RWPE1 (cell line): ENCODE measurements around the gene DDX41.
A peak's percentile ranks its signal among the peaks of the same experiment; 100 is the strongest.

ENCODE experiments used
- CTCF ChIA-PET: fragments of 350-600 bp; sonication (Branson Sonifier 250); formaldehyde crosslinking; extraction: SDS; loops from one replicate; lab custom pipeline; 2021; lab: Yijun Ruan, JAX
- POLR2A ChIA-PET: fragments of 400-600 bp; formaldehyde crosslinking; extraction: SDS; loops from one replicate; lab custom pipeline; 2020; ENCODE audit warnings: antibody characterized with exemption; ENCODE audit not compliant: low non-redundant PET; lab: Yijun Ruan, JAX
- DNase-seq: peaks from one replicate; pipeline ENCODE4 v3.0.0; 2012; ENCODE audit warnings: low spot score
- H3K27ac ChIP-seq: fragments of 450-650 bp; 2 replicates; pipeline ENCODE4 v1.5.1; 2017
- TF ChIP-seq, protein P1 (sequence below): fragments of 450-650 bp; conservative IDR thresholded peaks from 2 replicates; pipeline ENCODE4 v1.5.1; 2017; ENCODE audit warnings: low read depth, mild to moderate bottlenecking

Gene DDX41

DNA sequence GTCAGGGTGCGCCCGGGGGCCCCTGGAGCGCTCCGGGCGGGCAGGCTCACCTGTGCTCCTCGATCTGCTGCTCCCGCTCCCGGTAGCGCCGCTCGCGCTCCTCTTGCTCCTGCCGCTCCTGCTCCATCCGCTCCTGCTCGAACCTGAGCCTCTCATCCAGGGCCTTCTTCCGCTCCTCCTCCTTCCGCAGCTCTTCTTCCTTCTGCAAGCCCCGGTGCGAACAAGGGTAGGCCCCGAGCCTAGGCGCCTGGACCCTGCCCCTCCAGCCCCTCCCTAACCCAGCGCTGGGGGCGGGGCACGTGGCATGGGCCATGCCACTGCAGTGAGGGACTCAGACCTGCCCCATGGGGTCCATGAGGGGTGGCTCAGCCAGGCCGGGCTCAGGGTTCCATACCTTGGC, 49.9 kb downstream of the DDX41 start:
- DNase-seq, result no peak
- ChIA-PET POLR2A (no interaction called here), CTCF (interaction anchor here (1.9 kb wide), 1 partner anchor 10 kb away, joined by 5 read pairs; no protein-coding TSS in a partner anchor)
- H3K27ac ChIP-seq, result no peak overlapping the region; the same call in 1 of the 2 replicates
- TF ChIP-seq, protein P1, sequence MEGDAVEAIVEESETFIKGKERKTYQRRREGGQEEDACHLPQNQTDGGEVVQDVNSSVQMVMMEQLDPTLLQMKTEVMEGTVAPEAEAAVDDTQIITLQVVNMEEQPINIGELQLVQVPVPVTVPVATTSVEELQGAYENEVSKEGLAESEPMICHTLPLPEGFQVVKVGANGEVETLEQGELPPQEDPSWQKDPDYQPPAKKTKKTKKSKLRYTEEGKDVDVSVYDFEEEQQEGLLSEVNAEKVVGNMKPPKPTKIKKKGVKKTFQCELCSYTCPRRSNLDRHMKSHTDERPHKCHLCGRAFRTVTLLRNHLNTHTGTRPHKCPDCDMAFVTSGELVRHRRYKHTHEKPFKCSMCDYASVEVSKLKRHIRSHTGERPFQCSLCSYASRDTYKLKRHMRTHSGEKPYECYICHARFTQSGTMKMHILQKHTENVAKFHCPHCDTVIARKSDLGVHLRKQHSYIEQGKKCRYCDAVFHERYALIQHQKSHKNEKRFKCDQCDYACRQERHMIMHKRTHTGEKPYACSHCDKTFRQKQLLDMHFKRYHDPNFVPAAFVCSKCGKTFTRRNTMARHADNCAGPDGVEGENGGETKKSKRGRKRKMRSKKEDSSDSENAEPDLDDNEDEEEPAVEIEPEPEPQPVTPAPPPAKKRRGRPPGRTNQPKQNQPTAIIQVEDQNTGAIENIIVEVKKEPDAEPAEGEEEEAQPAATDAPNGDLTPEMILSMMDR, result no peak

DNA sequence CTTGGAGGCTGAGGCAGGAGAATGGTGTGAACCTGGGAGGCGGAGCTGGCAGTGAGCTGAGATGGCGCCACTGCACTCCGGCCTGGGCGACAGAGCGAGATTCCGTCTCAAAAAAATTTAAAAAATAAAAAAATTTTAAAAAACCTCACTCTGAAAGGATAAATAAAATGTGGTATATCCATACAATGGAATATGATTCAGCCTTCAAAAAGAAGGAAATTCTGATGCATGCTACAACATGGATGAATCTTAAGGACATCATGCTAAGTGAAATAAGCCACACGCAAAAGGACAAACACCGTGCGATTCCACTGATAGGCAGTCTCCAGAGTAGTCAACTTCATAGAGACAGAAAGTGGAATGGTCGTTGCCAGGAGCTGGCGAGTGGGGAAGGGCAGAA, 51.7 kb downstream of the DDX41 start:
- CTCF ChIA-PET, result interaction anchor here (0.9 to 1.9 kb wide), 3 partner anchors 8 to 61 kb away, joined by 4 to 5 read pairs (median 5); no protein-coding TSS in a partner anchor
- POLR2A ChIA-PET, result no interaction called here
- TF ChIP-seq, protein P1, result no peak
- no peak overlapping the region for H3K27ac ChIP-seq
- no peak for DNase-seq

DNA sequence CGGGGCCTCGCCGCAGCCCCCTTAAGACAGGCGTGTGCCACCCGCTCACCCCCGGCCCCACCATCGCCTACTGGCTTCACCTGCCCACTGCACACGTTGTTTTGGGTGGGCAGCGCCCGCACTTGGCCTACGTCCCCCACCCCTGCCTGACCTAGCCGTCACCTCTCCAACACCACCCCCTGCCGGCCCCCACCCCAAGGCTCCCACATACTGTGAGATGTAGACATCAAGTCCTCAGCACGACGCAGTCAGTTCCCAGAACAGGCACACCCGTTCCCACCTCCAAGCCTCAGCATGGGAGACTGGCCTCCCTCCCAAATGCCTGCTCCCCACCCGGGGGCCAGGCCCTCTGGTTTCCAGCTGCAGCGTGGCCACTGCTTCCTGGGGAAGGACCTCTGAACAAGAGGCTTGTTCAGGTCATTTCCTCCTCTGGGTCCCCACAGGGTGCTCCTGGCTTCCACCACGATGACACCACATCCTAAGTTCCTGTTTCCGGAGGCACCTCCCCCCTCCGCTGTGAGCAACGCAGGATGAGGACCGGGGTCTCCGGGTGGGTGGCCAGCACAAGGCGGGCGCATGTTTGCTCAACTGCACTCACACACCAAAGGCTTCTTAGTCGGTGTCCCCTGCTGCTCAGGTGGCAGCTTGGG, 54.6 kb downstream of the DDX41 start:
- TF ChIP-seq, protein P1, result no peak
- peak overlapping the region; percentile 19 for H3K27ac ChIP-seq
- POLR2A ChIA-PET, result no interaction called here
- CTCF ChIA-PET, result interaction anchor here (11.5 kb wide), 1 partner anchor 59 kb away, joined by 210 read pairs; the partner anchor contains the start of gene PFN3
- DNase-seq, result no peak
